H1 (cell line): ENCODE data around the gene KLK7.

Experiments
- EP300 ChIP-seq, 2 experiments: IDR thresholded peaks; 1 replicate in 1 of 2; 2 replicates in 1 of 2; pipeline ENCODE4 v1.6.1; 2011 to 2012; ENCODE audit warnings: low read depth in 2 of 2, low read length in 2 of 2, mild to moderate bottlenecking in 2 of 2, borderline replicate concordance in 1 of 2, inconsistent platforms in 1 of 2, moderate library complexity in 1 of 2
- EZH2 ChIP-seq: fragments of 200-600 bp; sonication (generic); IDR thresholded peaks from 2 replicates; pipeline ENCODE4 v1.7.1; 2012; ENCODE audit warnings: low read depth, mild to moderate bottlenecking, moderate library complexity, low read length, inconsistent platforms; ENCODE audit not compliant: severe bottlenecking
- JUN ChIP-seq: IDR thresholded peaks from 2 replicates; pipeline ENCODE4 v1.6.1; 2011; ENCODE audit warnings: low read depth, mild to moderate bottlenecking, improper control_type of control experiment, low read length
- JUND ChIP-seq: IDR thresholded peaks from 2 replicates; pipeline ENCODE4 v1.6.1; 2011; ENCODE audit warnings: mild to moderate bottlenecking, improper control_type of control experiment, low read length
- NANOG ChIP-seq: IDR thresholded peaks from 2 replicates; pipeline ENCODE4 v1.6.1; 2011; ENCODE audit warnings: low read length, low read depth, mild to moderate bottlenecking, inconsistent platforms; ENCODE audit not compliant: insufficient read depth, poor library complexity, severe bottlenecking
- POLR2A ChIP-seq, 2 experiments: IDR thresholded peaks; 1 replicate in 1 of 2; 2 replicates in 1 of 2; pipeline ENCODE4 v1.6.1; 2011; ENCODE audit warnings: low read depth in 2 of 2, low read length in 2 of 2, mild to moderate bottlenecking in 2 of 2; ENCODE audit errors: control extremely low read depth in 1 of 2
- POLR2AphosphoS5 ChIP-seq: IDR thresholded peaks from 2 replicates; pipeline ENCODE4 v1.6.1; 2011; ENCODE audit warnings: low read depth, low read length
- RAD21 ChIP-seq, 2 experiments: IDR thresholded peaks in 1 of 2; conservative IDR thresholded peaks in 1 of 2; 2 replicates each; pipeline ENCODE4 v1.6.1; 2011; ENCODE audit warnings: low read depth in 2 of 2, low read length in 2 of 2, improper control_type of control experiment in 1 of 2, inconsistent platforms in 1 of 2, mild to moderate bottlenecking in 1 of 2, moderate library complexity in 1 of 2
- SP1 ChIP-seq: IDR thresholded peaks from 2 replicates; pipeline ENCODE4 v1.6.1; 2011; ENCODE audit warnings: low read depth, low read length
- SP4 ChIP-seq: IDR thresholded peaks from 2 replicates; pipeline ENCODE4 v1.6.1; 2012; ENCODE audit warnings: low read length, inconsistent platforms
- SRF ChIP-seq: IDR thresholded peaks from 2 replicates; pipeline ENCODE4 v1.6.1; 2011; ENCODE audit warnings: mild to moderate bottlenecking, low read depth, low read length, moderate library complexity
- TF ChIP-seq, protein P1 (sequence below), 3 experiments: IDR thresholded peaks; 1 replicate in 2 of 3; 2 replicates in 1 of 3; pipeline versions ENCODE4 v1.5.1 to v1.6.1; 2011; ENCODE audit warnings: low read length in 3 of 3, mild to moderate bottlenecking in 3 of 3, inconsistent platforms in 2 of 3, low read depth in 1 of 3, moderate library complexity in 1 of 3; ENCODE audit not compliant: insufficient read depth in 1 of 3; ENCODE audit errors: control extremely low read depth in 1 of 3

DNA sequence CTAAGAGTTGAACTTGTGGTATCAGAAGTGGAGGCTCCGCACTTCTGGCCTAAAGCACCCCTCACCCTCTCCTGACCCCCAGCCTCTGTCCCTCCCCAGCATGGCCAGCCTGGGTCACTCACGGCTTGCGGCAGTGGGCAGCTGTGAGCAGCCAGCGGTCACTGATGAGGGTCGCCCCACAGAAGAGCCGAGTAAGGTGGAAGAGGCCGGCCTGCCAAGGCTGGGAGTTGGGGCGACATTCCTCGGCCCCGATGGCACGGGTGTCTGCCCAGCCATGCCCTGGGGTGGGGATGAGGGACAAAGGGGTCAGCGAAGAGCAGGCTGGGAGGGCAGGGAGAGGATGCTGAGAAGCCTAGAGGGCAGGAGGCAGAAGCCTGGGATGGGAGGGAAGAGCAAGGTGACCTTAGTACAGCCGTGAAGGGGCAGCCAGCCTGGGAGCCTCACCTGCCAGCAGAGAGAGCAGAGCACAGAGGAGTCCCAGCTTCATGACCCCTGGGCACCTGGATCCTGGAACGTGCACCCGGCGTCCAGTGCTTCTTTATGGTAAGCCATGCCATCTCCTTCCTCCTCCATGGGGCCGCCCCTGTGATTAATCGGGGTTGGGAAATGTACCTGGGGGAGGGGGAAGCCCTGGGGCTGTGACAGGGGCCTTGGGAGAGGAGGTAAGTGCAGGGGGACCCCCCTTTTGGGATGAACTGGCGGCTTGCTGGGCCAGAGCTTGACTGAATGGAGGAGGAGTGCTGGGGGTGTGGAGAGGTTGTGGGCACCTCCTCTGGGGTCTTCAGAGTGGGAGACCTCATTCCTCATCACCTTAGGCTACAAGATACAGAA, 25.6 kb upstream of the KLK7 start:
- no peak for TF ChIP-seq POLR2AphosphoS5
- TF ChIP-seq JUND = no peak
- TF ChIP-seq, protein P1, sequence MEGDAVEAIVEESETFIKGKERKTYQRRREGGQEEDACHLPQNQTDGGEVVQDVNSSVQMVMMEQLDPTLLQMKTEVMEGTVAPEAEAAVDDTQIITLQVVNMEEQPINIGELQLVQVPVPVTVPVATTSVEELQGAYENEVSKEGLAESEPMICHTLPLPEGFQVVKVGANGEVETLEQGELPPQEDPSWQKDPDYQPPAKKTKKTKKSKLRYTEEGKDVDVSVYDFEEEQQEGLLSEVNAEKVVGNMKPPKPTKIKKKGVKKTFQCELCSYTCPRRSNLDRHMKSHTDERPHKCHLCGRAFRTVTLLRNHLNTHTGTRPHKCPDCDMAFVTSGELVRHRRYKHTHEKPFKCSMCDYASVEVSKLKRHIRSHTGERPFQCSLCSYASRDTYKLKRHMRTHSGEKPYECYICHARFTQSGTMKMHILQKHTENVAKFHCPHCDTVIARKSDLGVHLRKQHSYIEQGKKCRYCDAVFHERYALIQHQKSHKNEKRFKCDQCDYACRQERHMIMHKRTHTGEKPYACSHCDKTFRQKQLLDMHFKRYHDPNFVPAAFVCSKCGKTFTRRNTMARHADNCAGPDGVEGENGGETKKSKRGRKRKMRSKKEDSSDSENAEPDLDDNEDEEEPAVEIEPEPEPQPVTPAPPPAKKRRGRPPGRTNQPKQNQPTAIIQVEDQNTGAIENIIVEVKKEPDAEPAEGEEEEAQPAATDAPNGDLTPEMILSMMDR (IDR thresholded peaks at IDR 0.05; ENCODE audit: control extremely low read depth in 1 of 3, insufficient read depth in 1 of 3, low read depth in 1 of 3, low read length in 3 of 3) = no peak
- TF ChIP-seq SRF = no peak
- TF ChIP-seq EZH2 = no peak
- no peak for TF ChIP-seq SP4
- no peak for TF ChIP-seq POLR2A (IDR thresholded peaks at IDR 0.05; ENCODE audit: control extremely low read depth in 1 of 2, low read depth in 2 of 2, low read length in 2 of 2)
- no peak for TF ChIP-seq SP1
- no peak for TF ChIP-seq EP300 (IDR thresholded peaks at IDR 0.05; ENCODE audit: borderline replicate concordance in 1 of 2, low read depth in 2 of 2, low read length in 2 of 2)
- no peak for TF ChIP-seq RAD21 (IDR thresholded peaks at IDR 0.05 in 1 of 2, conservative IDR thresholded peaks at IDR 0.05 in 1 of 2; ENCODE audit: low read depth in 2 of 2, low read length in 2 of 2)
- TF ChIP-seq NANOG = no peak
- TF ChIP-seq JUN = no peak
